Panc1 (cell line): ENCODE measurements around the gene NDEL1. TPM values are rescaled to one million over a fixed set of nuclear protein-coding genes. Genes with fewer than 3 reads are reported as not detected.
A peak's percentile ranks its signal among the peaks of the same experiment; 100 is the strongest.

ENCODE experiments used
- ATAC-seq: fragments of 200-7000 bp; cut with Tn5 transposase; 2 replicates; pipeline ENCODE4 v1.9.1; 2020; ENCODE audit warnings: mild to moderate bottlenecking, moderate library complexity
- BruUV-seq: library from RNA; stranded (reverse); fragments of 400-500 nt; replicated peaks from 2 replicates; lab custom pipeline; 2021; lab: Mats Ljungman, UMichigan
- CTCF ChIA-PET: fragments of 300-600 bp; sonication (Branson Sonifier 250); formaldehyde crosslinking; loops from one replicate; lab custom pipeline; 2022; ENCODE audit warnings: antibody characterized with exemption; lab: Charles Lee
- POLR2A ChIA-PET: fragments of 300-600 bp; sonication (Branson Sonifier 250); formaldehyde crosslinking; loops from one replicate; lab custom pipeline; 2022; ENCODE audit warnings: antibody characterized with exemption; lab: Charles Lee
- DNase-seq: peaks from one replicate; pipeline ENCODE4 v3.0.0-alpha.2; 2010; ENCODE audit warnings: low read depth, low spot score
- H3K27ac ChIP-seq: 2 replicates; pipeline ENCODE4 v1.5.1; 2011; ENCODE audit warnings: mild to moderate bottlenecking, low read length, inconsistent platforms
- H3K27me3 ChIP-seq: fragments of 200-500 bp; sonication (Bioruptor generic); 2 replicates; pipeline ENCODE4 v1.6.0; 2014; ENCODE audit warnings: low read length, inconsistent platforms; ENCODE audit not compliant: control insufficient read depth, insufficient read depth
- H3K36me3 ChIP-seq: fragments of 200-500 bp; sonication (Bioruptor generic); 2 replicates; pipeline ENCODE4 v1.5.1; 2014; ENCODE audit warnings: inconsistent platforms, mild to moderate bottlenecking, low read length, moderate library complexity; ENCODE audit not compliant: control insufficient read depth, insufficient read depth
- H3K4me1 ChIP-seq: 2 replicates; pipeline ENCODE4 v1.5.1; 2011; ENCODE audit warnings: inconsistent platforms, mild to moderate bottlenecking, low read length, moderate library complexity; ENCODE audit not compliant: control insufficient read depth, insufficient read depth
- H3K4me3 ChIP-seq, 2 experiments: 2 replicates each; pipeline ENCODE4 v1.5.1; 2011 to 2012; ENCODE audit warnings: low read depth in 2 of 2, low read length in 2 of 2, mild to moderate bottlenecking in 2 of 2, inconsistent platforms in 1 of 2, moderate library complexity in 1 of 2
- H3K9me3 ChIP-seq: fragments of 200-500 bp; sonication (Bioruptor generic); 2 replicates; pipeline ENCODE4 v1.5.1; 2014; ENCODE audit warnings: low read depth, mild to moderate bottlenecking, inconsistent platforms, low read length, moderate library complexity; ENCODE audit not compliant: control insufficient read depth, insufficient read depth
- POLR2AphosphoS5 ChIP-seq: IDR thresholded peaks from 2 replicates; pipeline ENCODE4 v1.6.1; 2012; ENCODE audit warnings: mild to moderate bottlenecking, low read depth, low read length, moderate library complexity
- SIN3A ChIP-seq: IDR thresholded peaks from 2 replicates; pipeline ENCODE4 v1.6.1; 2012; ENCODE audit warnings: low read depth, mild to moderate bottlenecking, low read length, moderate library complexity, borderline replicate concordance; ENCODE audit not compliant: insufficient read depth
- TCF7L2 ChIP-seq: IDR thresholded peaks from 2 replicates; pipeline ENCODE4 v1.6.1; 2011; ENCODE audit warnings: mild to moderate bottlenecking, low read depth, low read length, inconsistent platforms
- in situ Hi-C: cut with HindIII; loops from 2 replicates; pipeline ENCODE4 v1.10.0; 2016; ENCODE audit warnings: low sequenced_read_pairs, low pct_unique_long_range_greater_than_20kb
- intact Hi-C: fragments of 100-400 bp; cut with micrococcal nuclease; formaldehyde crosslinking; loops from one replicate; pipeline ENCODE4 v1.10.0; 2022; ENCODE audit not compliant: unreplicated experiment
- total RNA-seq: library from RNA; stranded (reverse); gene quantifications from one replicate; pipeline ENCODE4 v1.2.1, GENCODE V29; 2021; ENCODE audit not compliant: unreplicated experiment
- TF ChIP-seq, protein P1 (sequence below): fragments of 450-650 bp; IDR thresholded peaks from 2 replicates; pipeline ENCODE4 v1.5.1; 2017; ENCODE audit warnings: mild to moderate bottlenecking
- TF ChIP-seq, protein P2 (sequence below), 2 experiments: IDR thresholded peaks; 2 replicates each; pipeline ENCODE4 v1.6.1; 2011 to 2012; ENCODE audit warnings: low read depth in 2 of 2, control low read depth in 1 of 2, low read length in 1 of 2, mild to moderate bottlenecking in 1 of 2, moderate library complexity in 1 of 2; ENCODE audit not compliant: insufficient read depth in 1 of 2

The NDEL1 gene
- total RNA-seq, 1 experiment from 2014 or later = 44.8 TPM

DNA sequence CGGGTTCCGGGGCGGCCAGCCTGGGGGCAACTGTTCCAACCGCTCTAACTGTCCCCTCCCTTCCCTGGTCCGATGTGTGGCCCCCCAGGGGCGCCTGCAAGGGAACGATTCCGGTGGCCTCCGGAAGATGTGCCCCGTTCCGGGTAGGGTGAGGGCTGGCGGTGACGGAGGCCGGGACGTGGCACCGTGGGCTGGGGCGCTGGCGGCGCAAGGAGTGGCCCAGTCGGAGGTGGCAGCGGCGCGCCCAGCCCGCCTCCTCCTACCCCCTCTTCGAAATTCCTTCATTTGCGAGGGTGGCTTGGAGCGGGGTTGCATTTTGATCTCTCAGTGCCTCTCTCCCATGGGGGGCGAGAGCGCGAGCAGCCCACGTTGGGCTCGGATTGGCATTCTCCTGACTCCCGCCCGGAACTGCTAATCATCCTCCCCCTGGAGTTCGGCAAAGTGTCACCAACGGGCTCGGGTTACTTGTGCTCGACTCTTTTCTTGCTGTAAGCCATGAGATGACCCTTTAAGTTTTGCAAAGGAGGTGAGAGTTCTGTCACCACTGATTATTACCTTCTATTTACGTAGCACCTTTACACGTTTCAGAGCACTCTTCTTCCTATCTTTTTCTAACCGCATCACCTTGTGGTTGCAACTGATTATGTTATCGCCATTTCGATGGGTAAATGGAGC lies 622 bp downstream of the NDEL1 start:
- BruUV-seq = no TSS peak
- in situ Hi-C loops (no loop called here), intact Hi-C loops (no loop called here)
- Histone ChIP-seq H3K9me3 (no peaks in the 10 kb centered on the region), H3K27me3 (no peaks in the 10 kb centered on the region), H3K4me3 (peak overlapping the region; percentile 84 to 86), H3K4me1 (no peaks in the 10 kb centered on the region; the same call in 1 of the 2 replicates), H3K27ac (peak overlapping the region; percentile 86), H3K36me3 (peaks cover 6% of the 10 kb centered on the region)
- ATAC-seq = peak; percentile 85
- CTCF ChIA-PET = interaction anchor here (0.7 kb wide), 2 partner anchors 26 to 53 kb away, joined by 3 read pairs; no protein-coding TSS in a partner anchor
- TF ChIP-seq SIN3A (no peak), POLR2AphosphoS5 (no peak), TCF7L2 (no peak)
- TF ChIP-seq, protein P1, sequence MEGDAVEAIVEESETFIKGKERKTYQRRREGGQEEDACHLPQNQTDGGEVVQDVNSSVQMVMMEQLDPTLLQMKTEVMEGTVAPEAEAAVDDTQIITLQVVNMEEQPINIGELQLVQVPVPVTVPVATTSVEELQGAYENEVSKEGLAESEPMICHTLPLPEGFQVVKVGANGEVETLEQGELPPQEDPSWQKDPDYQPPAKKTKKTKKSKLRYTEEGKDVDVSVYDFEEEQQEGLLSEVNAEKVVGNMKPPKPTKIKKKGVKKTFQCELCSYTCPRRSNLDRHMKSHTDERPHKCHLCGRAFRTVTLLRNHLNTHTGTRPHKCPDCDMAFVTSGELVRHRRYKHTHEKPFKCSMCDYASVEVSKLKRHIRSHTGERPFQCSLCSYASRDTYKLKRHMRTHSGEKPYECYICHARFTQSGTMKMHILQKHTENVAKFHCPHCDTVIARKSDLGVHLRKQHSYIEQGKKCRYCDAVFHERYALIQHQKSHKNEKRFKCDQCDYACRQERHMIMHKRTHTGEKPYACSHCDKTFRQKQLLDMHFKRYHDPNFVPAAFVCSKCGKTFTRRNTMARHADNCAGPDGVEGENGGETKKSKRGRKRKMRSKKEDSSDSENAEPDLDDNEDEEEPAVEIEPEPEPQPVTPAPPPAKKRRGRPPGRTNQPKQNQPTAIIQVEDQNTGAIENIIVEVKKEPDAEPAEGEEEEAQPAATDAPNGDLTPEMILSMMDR = no peak
- TF ChIP-seq, protein P2, sequence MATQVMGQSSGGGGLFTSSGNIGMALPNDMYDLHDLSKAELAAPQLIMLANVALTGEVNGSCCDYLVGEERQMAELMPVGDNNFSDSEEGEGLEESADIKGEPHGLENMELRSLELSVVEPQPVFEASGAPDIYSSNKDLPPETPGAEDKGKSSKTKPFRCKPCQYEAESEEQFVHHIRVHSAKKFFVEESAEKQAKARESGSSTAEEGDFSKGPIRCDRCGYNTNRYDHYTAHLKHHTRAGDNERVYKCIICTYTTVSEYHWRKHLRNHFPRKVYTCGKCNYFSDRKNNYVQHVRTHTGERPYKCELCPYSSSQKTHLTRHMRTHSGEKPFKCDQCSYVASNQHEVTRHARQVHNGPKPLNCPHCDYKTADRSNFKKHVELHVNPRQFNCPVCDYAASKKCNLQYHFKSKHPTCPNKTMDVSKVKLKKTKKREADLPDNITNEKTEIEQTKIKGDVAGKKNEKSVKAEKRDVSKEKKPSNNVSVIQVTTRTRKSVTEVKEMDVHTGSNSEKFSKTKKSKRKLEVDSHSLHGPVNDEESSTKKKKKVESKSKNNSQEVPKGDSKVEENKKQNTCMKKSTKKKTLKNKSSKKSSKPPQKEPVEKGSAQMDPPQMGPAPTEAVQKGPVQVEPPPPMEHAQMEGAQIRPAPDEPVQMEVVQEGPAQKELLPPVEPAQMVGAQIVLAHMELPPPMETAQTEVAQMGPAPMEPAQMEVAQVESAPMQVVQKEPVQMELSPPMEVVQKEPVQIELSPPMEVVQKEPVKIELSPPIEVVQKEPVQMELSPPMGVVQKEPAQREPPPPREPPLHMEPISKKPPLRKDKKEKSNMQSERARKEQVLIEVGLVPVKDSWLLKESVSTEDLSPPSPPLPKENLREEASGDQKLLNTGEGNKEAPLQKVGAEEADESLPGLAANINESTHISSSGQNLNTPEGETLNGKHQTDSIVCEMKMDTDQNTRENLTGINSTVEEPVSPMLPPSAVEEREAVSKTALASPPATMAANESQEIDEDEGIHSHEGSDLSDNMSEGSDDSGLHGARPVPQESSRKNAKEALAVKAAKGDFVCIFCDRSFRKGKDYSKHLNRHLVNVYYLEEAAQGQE (IDR thresholded peaks at IDR 0.05; ENCODE audit: insufficient read depth in 1 of 2, low read depth in 2 of 2, low read length in 1 of 2) = no peak
- no peak for DNase-seq
- POLR2A ChIA-PET = interaction anchor here (0.6 to 0.7 kb wide), 2 partner anchors 184 to 343 kb away, joined by 3 to 7 read pairs; no protein-coding TSS in a partner anchor

DNA sequence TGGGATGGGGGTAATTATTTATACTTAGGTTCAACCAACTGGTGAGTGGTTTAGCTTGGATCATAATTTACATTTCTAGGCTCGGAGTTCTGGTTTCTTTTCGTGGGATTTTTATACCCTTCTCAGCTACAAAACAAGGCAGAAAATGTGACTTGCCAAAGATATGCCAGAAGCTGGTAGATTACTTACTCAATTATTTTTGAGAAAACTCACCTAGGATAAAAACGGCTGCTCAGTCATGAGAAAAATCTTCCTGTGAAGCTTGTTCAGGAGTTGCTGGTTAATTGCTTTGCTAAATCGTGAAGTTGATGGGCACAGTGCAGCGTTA lies 1.1 kb downstream of the NDEL1 start:
- Histone ChIP-seq H3K4me3 (peak overlapping the region; percentile 84 to 86), H3K9me3 (no peaks in the 10 kb centered on the region), H3K27ac (peak overlapping the region; percentile 86), H3K27me3 (no peaks in the 10 kb centered on the region), H3K36me3 (peaks cover 6% of the 10 kb centered on the region), H3K4me1 (no peaks in the 10 kb centered on the region; the same call in 1 of the 2 replicates)
- intact Hi-C loops (no loop called here), in situ Hi-C loops (no loop called here)
- TF ChIP-seq SIN3A = no peak
- no peak for TF ChIP-seq POLR2AphosphoS5
- TF ChIP-seq TCF7L2 = no peak
- TF ChIP-seq, protein P1 = no peak
- TF ChIP-seq, protein P2 (IDR thresholded peaks at IDR 0.05; ENCODE audit: insufficient read depth in 1 of 2, low read depth in 2 of 2, low read length in 1 of 2) = no peak
- BruUV-seq = no TSS peak
- POLR2A ChIA-PET = interaction anchor here (0.7 kb wide), 1 partner anchor 183 kb away, joined by 3 read pairs; no protein-coding TSS in a partner anchor
- CTCF ChIA-PET = interaction anchor here (0.7 kb wide), 1 partner anchor 27 kb away, joined by 3 read pairs; no protein-coding TSS in a partner anchor
- DNase-seq = no peak
- no peak for ATAC-seq
